ENCODE results near the gene ACVR1B. TPM values are rescaled to one million over a fixed set of nuclear protein-coding genes. Genes with fewer than 3 reads are reported as not detected.
A peak's percentile ranks its signal among the peaks of the same experiment; 100 is the strongest.

The ACVR1B gene
- total and polyA plus RNA-seq, 2 donors (not counting 1 experiment from before 2014, with no cell fraction given): 3.4 to 10.6 TPM

DNA sequence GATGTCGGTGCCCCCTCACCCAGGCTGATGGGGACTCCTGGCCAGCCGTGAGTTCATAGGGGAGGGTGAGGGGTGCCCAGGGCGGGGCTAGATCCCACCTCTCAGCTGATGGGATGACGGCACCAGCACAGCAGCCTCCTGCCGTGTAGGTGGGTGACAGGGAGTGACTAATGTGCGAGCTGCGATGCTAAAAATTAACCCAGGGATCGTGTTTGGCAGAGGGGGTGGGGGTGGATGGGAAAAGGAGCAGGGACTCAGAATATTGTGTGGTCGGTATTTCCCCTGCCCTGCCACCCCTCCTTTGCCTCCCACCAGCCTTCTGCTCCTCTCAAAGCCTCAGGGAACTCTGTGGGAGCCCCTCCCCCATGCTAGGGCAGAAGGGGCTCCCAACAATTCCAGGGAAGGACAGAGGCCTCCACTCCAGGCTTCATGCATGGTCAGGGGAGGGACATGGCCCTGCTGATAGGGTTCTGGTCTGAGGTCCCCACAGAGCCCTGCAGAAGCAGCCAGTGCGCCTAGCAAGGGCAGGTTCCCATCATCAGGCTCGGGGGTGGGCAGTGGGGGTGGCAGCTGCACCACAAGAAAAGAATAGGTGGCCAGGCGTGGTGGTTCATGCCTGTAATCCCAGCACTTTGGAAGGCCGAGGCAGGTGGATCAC, 67.7 kb downstream of the ACVR1B start:
- intact Hi-C loops (cut with micrococcal nuclease): no loop called here
- ChIA-PET CTCF (interaction anchor here (0.6 to 32.6 kb wide), 11 partner anchors 8 to 1426 kb away, joined by 3 to 1315 read pairs (median 4); partner anchors contain the start of genes ATG101, SMIM41 and TAMALIN), POLR2A (interaction anchor here (0.7 to 4.8 kb wide), 5 partner anchors 9 to 1568 kb away, joined by 4 to 28 read pairs (median 7); partner anchors contain the start of genes NR4A1 and TAMALIN)
- no peak overlapping the region for H3K4me2 ChIP-seq (replicated peaks; ENCODE audit: low read depth, low read length, poor library complexity, severe bottlenecking)
- WGBS (ENCODE audit: insufficient coverage): 98% methylated on average over 11 of the region's 13 CpGs
- no peaks in the 10 kb centered on the region for H3K27me3 Mint-ChIP-seq
- no peak for TF ChIP-seq EZH2 (IDR thresholded peaks at IDR 0.05; ENCODE audit: borderline replicate concordance, insufficient read depth, low read depth, low read length, poor library complexity, severe bottlenecking)
- TF ChIP-seq, protein P1, sequence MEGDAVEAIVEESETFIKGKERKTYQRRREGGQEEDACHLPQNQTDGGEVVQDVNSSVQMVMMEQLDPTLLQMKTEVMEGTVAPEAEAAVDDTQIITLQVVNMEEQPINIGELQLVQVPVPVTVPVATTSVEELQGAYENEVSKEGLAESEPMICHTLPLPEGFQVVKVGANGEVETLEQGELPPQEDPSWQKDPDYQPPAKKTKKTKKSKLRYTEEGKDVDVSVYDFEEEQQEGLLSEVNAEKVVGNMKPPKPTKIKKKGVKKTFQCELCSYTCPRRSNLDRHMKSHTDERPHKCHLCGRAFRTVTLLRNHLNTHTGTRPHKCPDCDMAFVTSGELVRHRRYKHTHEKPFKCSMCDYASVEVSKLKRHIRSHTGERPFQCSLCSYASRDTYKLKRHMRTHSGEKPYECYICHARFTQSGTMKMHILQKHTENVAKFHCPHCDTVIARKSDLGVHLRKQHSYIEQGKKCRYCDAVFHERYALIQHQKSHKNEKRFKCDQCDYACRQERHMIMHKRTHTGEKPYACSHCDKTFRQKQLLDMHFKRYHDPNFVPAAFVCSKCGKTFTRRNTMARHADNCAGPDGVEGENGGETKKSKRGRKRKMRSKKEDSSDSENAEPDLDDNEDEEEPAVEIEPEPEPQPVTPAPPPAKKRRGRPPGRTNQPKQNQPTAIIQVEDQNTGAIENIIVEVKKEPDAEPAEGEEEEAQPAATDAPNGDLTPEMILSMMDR (IDR thresholded peaks at IDR 0.05): no peak
- peaks cover 0 to 9% of the 10 kb centered on the region in 2 experiments for H3K36me3 ChIP-seq (replicated peaks in 1 of 2; ENCODE audit: control extremely low read depth in 1 of 2, control insufficient read depth in 1 of 2, extremely low read depth in 1 of 2, insufficient read depth in 2 of 2, low read length in 1 of 2)
- H3K9ac ChIP-seq (ENCODE audit: low read length): no peak overlapping the region
- H2AFZ ChIP-seq (ENCODE audit: insufficient read depth, low read depth, low read length, poor library complexity, severe bottlenecking): no peak overlapping the region
- H3K27me3 ChIP-seq (replicated peaks in 1 of 4; ENCODE audit: control extremely low read depth in 1 of 4, control insufficient read depth in 3 of 4, insufficient read depth in 4 of 4, low read length in 3 of 4): no peaks in the 10 kb centered on the region
- no peak overlapping the region for H3K4me3 Mint-ChIP-seq
- ATAC-seq (ENCODE audit: low read depth) (no peak), DNase-seq (no peak)
- no peaks in the 10 kb centered on the region for H4K20me1 ChIP-seq (ENCODE audit: control insufficient read depth, insufficient read depth, low read length, poor library complexity, severe bottlenecking)
- no peaks in the 10 kb centered on the region for H3K9me3 Mint-ChIP-seq (ENCODE audit: insufficient read depth)
- no peaks in the 10 kb centered on the region for H3K79me2 ChIP-seq (ENCODE audit: control insufficient read depth, insufficient read depth, low read length)
- no peak overlapping the region for H3K4me3 ChIP-seq (ENCODE audit: control extremely low read depth in 1 of 5, extremely low read depth in 1 of 5, insufficient read depth in 1 of 5, low read depth in 2 of 5, low read length in 4 of 5)
- H3K4me1 ChIP-seq (ENCODE audit: control insufficient read depth in 2 of 2, insufficient read depth in 2 of 2, low read length in 2 of 2): peaks cover 20 to 34% of the 10 kb centered on the region in 2 donors
- H3K27ac Mint-ChIP-seq: peak overlapping the region; percentile 46
- H3K4me1 Mint-ChIP-seq: peaks cover 44% of the 10 kb centered on the region
- H3K9me3 ChIP-seq (ENCODE audit: control extremely low read depth in 1 of 3, control insufficient read depth in 2 of 3, insufficient read depth in 1 of 3, low read length in 2 of 3): no peaks in the 10 kb centered on the region
- H3K27ac ChIP-seq (ENCODE audit: low read length in 2 of 2): no peak overlapping the region

Measured in B cell (primary cell).